ENCODE measurements around the gene RIMBP2.
"Not testable (repeated sequence)": the region's sequence is repeated elsewhere in the genome, so short reads cannot be mapped to it uniquely, and the experiment has no call there.

The RIMBP2 gene

GRCh38 chr12:130745921-130746320 is 29.8 kb upstream of the RIMBP2 start:
- no peak overlapping the region for H3K4me3 ChIP-seq
- H3K27ac ChIP-seq: no peak overlapping the region
- no peak for TF ChIP-seq CTCF (IDR thresholded peaks at IDR 0.05)
- no peak for DNase-seq (ENCODE audit: low spot score)

GRCh38 chr12:130744274-130744673 is 28.2 kb upstream of the RIMBP2 start:
- no peak for TF ChIP-seq CTCF (IDR thresholded peaks at IDR 0.05)
- no peak for DNase-seq (ENCODE audit: low spot score)
- Histone ChIP-seq H3K27ac (no peak overlapping the region), H3K4me3 (no peak overlapping the region)

GRCh38 chr12:130743606-130744005 is 27.5 kb upstream of the RIMBP2 start:
- Histone ChIP-seq H3K27ac (no peak overlapping the region), H3K4me3 (no peak overlapping the region)
- TF ChIP-seq CTCF (IDR thresholded peaks at IDR 0.05): no peak
- no peak for DNase-seq (ENCODE audit: low spot score)

- no peak for TF ChIP-seq CTCF (IDR thresholded peaks at IDR 0.05)
- DNase-seq (ENCODE audit: low spot score): no peak
- H3K4me3 ChIP-seq: no peak overlapping the region
These were observed 27.1 kb upstream of the RIMBP2 start for GRCh38 chr12:130743176-130743575.

GRCh38 chr12:130742716-130743115 is 26.6 kb upstream of the RIMBP2 start:
- no peak for DNase-seq (ENCODE audit: low spot score)
- H3K4me3 ChIP-seq: no peak overlapping the region
- H3K27ac ChIP-seq: no peak overlapping the region
- no peak for TF ChIP-seq CTCF (IDR thresholded peaks at IDR 0.05)

More at GRCh38 chr12:130743176-130743575, 27.1 kb upstream of the RIMBP2 start:
- no peak overlapping the region for H3K27ac ChIP-seq

- TF ChIP-seq CTCF (IDR thresholded peaks at IDR 0.05): no peak
- Histone ChIP-seq H3K27ac (no peak overlapping the region), H3K4me3 (no peak overlapping the region)
- DNase-seq (ENCODE audit: low spot score): no peak
These were observed 26.0 kb upstream of the RIMBP2 start for GRCh38 chr12:130742112-130742511.

- Histone ChIP-seq H3K4me3 (no peak overlapping the region), H3K27ac (no peak overlapping the region)
- no peak for TF ChIP-seq CTCF (IDR thresholded peaks at IDR 0.05)
- no peak for DNase-seq (ENCODE audit: low spot score)
These were observed 23.5 kb upstream of the RIMBP2 start for GRCh38 chr12:130739571-130739970.

- DNase-seq (ENCODE audit: low spot score); H3K4me3 ChIP-seq; H3K27ac ChIP-seq: not testable (repeated sequence)
These were observed 22.3 kb upstream of the RIMBP2 start for GRCh38 chr12:130738403-130738802.
